OCI-LY3 (cell line): ENCODE results near the gene SLC25A28.

Experiments used
- H2AFZ ChIP-seq: fragments of 200-600, 300-600 bp; shearing (Covaris generic); 2 replicates; pipeline ENCODE4 v1.6.0; 2014; ENCODE audit warnings: antibody characterized with exemption, low read depth, low read length
- H3K27ac ChIP-seq: fragments of 200-600, 300-600 bp; sonication (generic); 2 replicates; pipeline ENCODE4 v1.5.1; 2014; ENCODE audit warnings: mild to moderate bottlenecking, low read length, moderate library complexity, mixed read lengths
- H3K27me3 ChIP-seq: fragments of 200-600, 300-600 bp; sonication (generic); 2 replicates; pipeline ENCODE4 v1.6.1; 2014; ENCODE audit warnings: low read depth, low read length, mixed read lengths
- H3K36me3 ChIP-seq: fragments of 200-600, 300-600 bp; sonication (generic); replicated peaks from 2 replicates; pipeline ENCODE3; 2014; ENCODE audit warnings: low read depth, low read length, mixed read lengths
- H3K4me1 ChIP-seq: fragments of 300-600, 200-600 bp; sonication (generic); 2 replicates; pipeline ENCODE4 v1.6.1; 2014; ENCODE audit warnings: low read length, mixed read lengths
- H3K4me2 ChIP-seq: fragments of 200-600, 300-600 bp; sonication (generic); 2 replicates; pipeline ENCODE4 v1.6.1; 2014; ENCODE audit warnings: low read length, mixed read lengths
- H3K4me3 ChIP-seq: fragments of 300-600, 200-600 bp; sonication (generic); 2 replicates; pipeline ENCODE4 v1.5.1; 2014; ENCODE audit warnings: antibody characterized with exemption, mild to moderate bottlenecking, low read length, moderate library complexity
- H3K79me2 ChIP-seq: fragments of 300-600, 200-600 bp; shearing (Covaris generic); 2 replicates; pipeline ENCODE4 v1.6.1; 2014; ENCODE audit warnings: mild to moderate bottlenecking, low read length, mixed read lengths
- H3K9ac ChIP-seq: fragments of 300-600, 200-600 bp; shearing (Covaris generic); 2 replicates; pipeline ENCODE4 v1.6.0; 2014; ENCODE audit warnings: mild to moderate bottlenecking, low read length, moderate library complexity
- H3K9me3 ChIP-seq: fragments of 200-600, 300-600 bp; shearing (Covaris generic); 2 replicates; pipeline ENCODE4 v1.6.1; 2014; ENCODE audit warnings: low read length, mixed read lengths; ENCODE audit not compliant: insufficient read depth
- H4K20me1 ChIP-seq: fragments of 200-600, 300-600 bp; sonication (generic); 2 replicates; pipeline ENCODE4 v1.6.1; 2016; ENCODE audit warnings: low read length, mixed read lengths; ENCODE audit not compliant: insufficient read depth
- CTCF ChIP-seq: fragments of 200-600, 300-600 bp; sonication (generic); IDR thresholded peaks from 2 replicates; pipeline ENCODE4 v1.5.1; 2014; ENCODE audit warnings: antibody characterized with exemption, low read length, low read depth
- EZH2phosphoT487 ChIP-seq: fragments of 200-600 bp; shearing (Covaris generic); IDR thresholded peaks from 2 replicates; pipeline ENCODE4 v1.6.1; 2018; ENCODE audit warnings: antibody characterized with exemption, mixed run types, low read depth

SLC25A28 gene

GRCh38 chr10:99661377-99661763 lies 41.1 kb upstream of the SLC25A28 start:
- H3K4me2 ChIP-seq: no peak overlapping the region
- H2AFZ ChIP-seq: no peak overlapping the region
- no peaks in the 10 kb centered on the region for H3K36me3 ChIP-seq
- no peak overlapping the region for H3K9ac ChIP-seq
- H3K27ac ChIP-seq: no peak overlapping the region
- H3K9me3 ChIP-seq: no peaks in the 10 kb centered on the region
- no peak overlapping the region for H3K4me3 ChIP-seq
- no peaks in the 10 kb centered on the region for H4K20me1 ChIP-seq
- peaks cover 12% of the 10 kb centered on the region; the same call in 1 of the 2 replicates for H3K27me3 ChIP-seq
- TF ChIP-seq EZH2phosphoT487: no peak
- no peak for TF ChIP-seq CTCF
- no peaks in the 10 kb centered on the region for H3K79me2 ChIP-seq
- peaks cover 4% of the 10 kb centered on the region for H3K4me1 ChIP-seq

GRCh38 chr10:99660662-99661376 lies 40.6 kb upstream of the SLC25A28 start:
- Histone ChIP-seq H3K27ac (no peak overlapping the region), H2AFZ (no peak overlapping the region), H3K4me1 (peaks cover 4% of the 10 kb centered on the region), H3K36me3 (no peaks in the 10 kb centered on the region), H3K9ac (no peak overlapping the region), H3K79me2 (no peaks in the 10 kb centered on the region), H3K9me3 (no peaks in the 10 kb centered on the region), H3K4me2 (no peak overlapping the region), H3K27me3 (peaks cover 12% of the 10 kb centered on the region; the same call in 1 of the 2 replicates), H4K20me1 (no peaks in the 10 kb centered on the region), H3K4me3 (no peak overlapping the region)
- TF ChIP-seq CTCF: no peak

GRCh38 chr10:99659868-99660366 lies 39.7 kb upstream of the SLC25A28 start:
- Histone ChIP-seq H3K27ac (no peak overlapping the region), H3K9ac (peak overlapping the region; percentile 72), H4K20me1 (no peaks in the 10 kb centered on the region), H3K9me3 (no peaks in the 10 kb centered on the region), H3K27me3 (peaks cover 12% of the 10 kb centered on the region; the same call in 1 of the 2 replicates), H3K36me3 (no peaks in the 10 kb centered on the region), H3K79me2 (no peaks in the 10 kb centered on the region), H3K4me3 (peak overlapping the region; percentile 80), H2AFZ (peak overlapping the region; percentile 17; the same call in 1 of the 2 replicates), H3K4me1 (peaks cover 4% of the 10 kb centered on the region), H3K4me2 (peak overlapping the region; percentile 70)
- TF ChIP-seq EZH2phosphoT487 (no peak), CTCF (no peak)

- peaks cover 12% of the 10 kb centered on the region; the same call in 1 of the 2 replicates for H3K27me3 ChIP-seq
- H3K4me3 ChIP-seq: peak within 1 kb of the TSS; percentile 80
- H3K27ac ChIP-seq: no peak within 1 kb of the TSS
- H2AFZ ChIP-seq: peak within 1 kb of the TSS; percentile 88
- H3K79me2 ChIP-seq: no peaks in the 10 kb centered on the region
- peaks cover 4% of the 10 kb centered on the region for H3K4me1 ChIP-seq
- TF ChIP-seq EZH2phosphoT487: no peak
- no peak for TF ChIP-seq CTCF
- no peaks in the 10 kb centered on the region for H3K9me3 ChIP-seq
- peak within 1 kb of the TSS; percentile 94 for H3K4me2 ChIP-seq
- H4K20me1 ChIP-seq: no peaks in the 10 kb centered on the region
- H3K36me3 ChIP-seq: no peaks in the 10 kb centered on the region
- H3K9ac ChIP-seq: peak within 1 kb of the TSS; percentile 72
Measured at GRCh38 chr10:99659031-99659867, 39.0 kb upstream of the SLC25A28 start, which contains the start of gene ENTPD7. Gene ENTPD7 (plus strand): TSS chr10:99659509. CDS start chr10:99659957, 448 bp downstream.
